AG09319 (cell line): ENCODE data around the gene DVL3.
"Not testable (repeated sequence)": the region's sequence is repeated elsewhere in the genome, so short reads cannot be mapped to it uniquely, and the experiment has no call there.

Source experiments
- DNase-seq: peaks from one replicate; pipeline ENCODE4 v3.0.0-alpha.2; 2010; ENCODE audit warnings: low read depth; ENCODE audit errors: extremely low read depth
- TF ChIP-seq, protein P1 (sequence below): IDR thresholded peaks from 2 replicates; pipeline ENCODE4 v1.5.1; 2011; ENCODE audit warnings: low read depth, mild to moderate bottlenecking, inconsistent platforms, low read length, moderate library complexity

Gene DVL3

DNA sequence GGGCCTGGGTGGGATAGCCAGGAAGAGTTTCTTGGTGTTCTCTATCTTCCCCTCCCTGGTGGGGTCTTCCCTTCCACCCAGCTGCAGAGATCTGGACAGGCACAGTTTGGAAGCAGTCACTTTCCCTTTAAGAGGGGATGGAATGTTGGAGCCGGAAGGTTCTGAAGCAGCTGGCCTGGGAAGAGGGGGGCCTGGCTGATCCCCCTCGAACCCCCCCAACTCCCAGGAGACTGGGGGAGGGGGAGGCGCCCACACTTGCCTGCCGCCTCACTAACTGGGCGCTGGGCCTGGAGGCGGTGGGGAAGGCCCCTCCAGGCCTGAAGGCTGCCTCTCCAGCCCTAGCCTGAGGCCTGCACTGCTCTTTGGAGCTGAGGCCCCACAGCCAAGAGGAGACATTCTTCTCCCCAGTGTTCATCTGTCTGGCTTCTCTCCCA, 1.4 kb downstream of the DVL3 start:
- DNase-seq, result no peak
- TF ChIP-seq, protein P1, sequence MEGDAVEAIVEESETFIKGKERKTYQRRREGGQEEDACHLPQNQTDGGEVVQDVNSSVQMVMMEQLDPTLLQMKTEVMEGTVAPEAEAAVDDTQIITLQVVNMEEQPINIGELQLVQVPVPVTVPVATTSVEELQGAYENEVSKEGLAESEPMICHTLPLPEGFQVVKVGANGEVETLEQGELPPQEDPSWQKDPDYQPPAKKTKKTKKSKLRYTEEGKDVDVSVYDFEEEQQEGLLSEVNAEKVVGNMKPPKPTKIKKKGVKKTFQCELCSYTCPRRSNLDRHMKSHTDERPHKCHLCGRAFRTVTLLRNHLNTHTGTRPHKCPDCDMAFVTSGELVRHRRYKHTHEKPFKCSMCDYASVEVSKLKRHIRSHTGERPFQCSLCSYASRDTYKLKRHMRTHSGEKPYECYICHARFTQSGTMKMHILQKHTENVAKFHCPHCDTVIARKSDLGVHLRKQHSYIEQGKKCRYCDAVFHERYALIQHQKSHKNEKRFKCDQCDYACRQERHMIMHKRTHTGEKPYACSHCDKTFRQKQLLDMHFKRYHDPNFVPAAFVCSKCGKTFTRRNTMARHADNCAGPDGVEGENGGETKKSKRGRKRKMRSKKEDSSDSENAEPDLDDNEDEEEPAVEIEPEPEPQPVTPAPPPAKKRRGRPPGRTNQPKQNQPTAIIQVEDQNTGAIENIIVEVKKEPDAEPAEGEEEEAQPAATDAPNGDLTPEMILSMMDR, result no peak

DNA sequence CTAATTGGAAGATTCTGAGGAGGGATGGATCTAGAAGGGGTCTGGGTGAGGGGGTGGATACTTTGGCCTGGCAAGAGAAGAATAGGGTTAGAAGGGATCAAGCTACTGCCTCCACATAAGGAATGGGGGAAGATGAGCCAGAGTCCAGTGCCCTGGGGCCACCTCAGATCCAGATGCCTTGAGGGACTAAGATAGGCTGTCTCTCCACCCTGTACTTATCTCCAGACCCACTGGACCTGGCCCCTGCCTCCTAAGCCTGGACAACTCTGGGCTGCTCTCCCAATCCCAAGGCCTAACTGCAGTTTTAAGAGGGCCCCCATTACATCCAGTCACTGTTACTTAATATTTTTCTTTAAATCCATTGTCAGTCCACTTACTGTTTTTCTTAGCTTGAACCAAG, 2.0 kb downstream of the DVL3 start:
- DNase-seq, result no peak
- TF ChIP-seq, protein P1, result no peak

DNA sequence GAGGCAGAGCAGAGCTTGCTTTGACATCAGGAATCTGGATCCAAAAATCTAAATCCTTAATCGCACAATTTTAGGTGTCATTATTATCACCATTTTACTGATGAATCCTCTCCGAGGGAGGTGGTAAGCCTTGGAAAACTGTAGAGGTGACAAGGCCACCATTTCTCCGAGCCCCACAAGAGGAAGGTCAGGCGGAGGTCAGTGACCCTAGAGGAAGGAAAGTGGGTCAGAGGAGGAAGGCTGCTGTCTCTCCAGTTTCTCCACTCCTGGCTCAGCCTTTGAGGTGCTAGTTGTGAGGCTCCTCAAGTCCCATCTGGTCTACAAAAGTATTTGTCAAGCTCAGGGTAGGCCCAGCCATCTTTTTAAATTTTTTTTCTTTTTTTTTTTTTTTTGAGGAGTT, 3.2 kb downstream of the DVL3 start:
- DNase-seq, result no peak

DNA sequence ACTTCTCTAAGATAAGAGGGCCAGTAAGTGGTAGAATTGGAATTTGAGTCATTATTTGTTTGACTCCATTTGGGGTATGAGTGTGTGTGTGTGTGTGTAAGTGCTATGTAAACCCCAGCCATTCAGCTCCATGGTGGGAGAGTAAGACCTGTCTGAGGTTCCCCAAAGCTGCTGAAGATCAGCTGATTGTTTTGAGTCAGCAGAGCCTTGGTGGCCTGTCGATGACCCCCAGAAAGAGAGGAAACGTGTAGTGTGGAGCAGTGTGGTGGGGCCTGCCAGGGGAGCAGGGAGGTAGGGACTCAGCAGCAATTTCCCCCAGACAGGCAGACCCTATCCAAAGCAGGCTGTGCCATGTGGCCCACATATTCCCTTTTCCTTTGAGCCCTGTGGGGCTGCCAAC, 5.3 kb downstream of the DVL3 start:
- TF ChIP-seq, protein P1, result no peak
- no peak for DNase-seq

More for the DNA sequence above, 3.2 kb downstream of the DVL3 start:
- TF ChIP-seq, protein P1, result no peak

DNA sequence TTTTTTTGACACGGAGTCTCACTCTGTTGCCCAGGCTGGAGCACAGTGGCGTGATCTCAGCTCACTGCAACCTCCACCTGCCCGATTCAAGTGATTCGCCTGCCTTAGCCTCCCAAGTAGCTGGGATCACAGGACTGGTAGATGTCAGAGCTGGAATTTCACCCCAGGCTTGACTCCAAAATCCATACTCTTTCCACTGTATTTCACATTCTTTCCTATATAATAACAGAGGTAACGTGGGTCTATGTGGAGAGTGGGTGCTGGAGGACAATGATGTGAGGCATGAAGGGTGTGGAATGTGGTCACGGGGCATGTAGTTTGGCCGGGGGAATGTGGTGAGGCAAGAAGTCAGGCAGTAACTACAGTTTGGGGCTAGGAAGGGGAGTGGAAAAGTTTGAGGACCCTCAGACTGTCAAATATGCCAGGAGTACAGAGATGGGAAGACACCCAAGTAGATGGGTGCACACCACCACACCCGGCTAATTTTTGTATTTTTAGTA, 7.4 kb downstream of the DVL3 start:
- DNase-seq, result not testable (repeated sequence)

DNA sequence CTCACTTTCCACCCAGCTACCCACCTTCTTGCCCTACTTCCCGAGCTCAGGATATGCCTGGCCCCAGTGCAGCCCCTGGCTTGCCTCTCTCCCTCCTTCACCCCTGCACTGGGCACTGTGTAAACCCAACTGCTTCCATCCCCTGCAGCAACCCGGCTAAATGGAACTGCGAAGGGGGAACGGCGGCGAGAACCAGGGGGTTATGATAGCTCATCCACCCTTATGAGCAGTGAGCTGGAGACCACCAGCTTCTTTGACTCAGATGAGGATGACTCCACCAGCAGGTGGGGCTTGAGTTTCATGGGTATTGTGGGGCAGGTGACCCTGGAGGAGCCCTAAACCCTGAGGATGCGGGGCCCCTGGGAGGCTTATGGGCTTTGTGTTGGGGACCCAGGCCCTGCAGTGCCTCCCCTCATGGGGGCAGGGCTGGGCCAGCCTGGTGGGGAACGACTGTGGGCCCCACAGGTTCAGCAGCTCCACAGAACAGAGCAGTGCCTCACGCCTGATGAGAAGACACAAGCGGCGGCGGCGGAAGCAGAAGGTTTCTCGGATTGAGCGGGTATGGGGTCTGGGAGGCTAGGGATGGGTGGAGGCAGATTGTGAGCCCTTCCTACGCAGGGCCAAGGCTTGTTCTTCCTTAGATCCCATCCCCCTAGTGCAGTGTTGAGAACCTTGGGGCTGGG, 9.6 kb downstream of the DVL3 start:
- no peak for DNase-seq
- TF ChIP-seq, protein P1, result no peak

DNA sequence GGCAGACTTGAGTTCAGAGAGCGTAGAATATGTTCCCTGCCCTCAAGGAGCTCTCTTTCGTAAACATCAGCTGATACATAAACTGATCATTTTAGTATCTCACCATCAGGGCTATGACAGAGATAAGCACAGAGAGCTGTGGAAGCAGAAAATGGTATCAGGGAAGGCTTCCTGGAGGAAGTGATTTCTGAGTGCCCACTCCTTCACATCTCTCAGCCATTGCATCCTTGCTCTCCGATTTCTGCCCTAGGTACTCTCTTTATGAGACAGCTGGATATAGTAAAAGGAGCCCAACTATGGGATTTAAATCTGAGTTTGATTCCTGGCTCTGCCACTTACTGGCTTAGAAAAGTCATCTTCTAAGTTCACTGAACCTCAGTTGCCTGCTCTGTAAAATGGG, 10.4 kb downstream of the DVL3 start:
- DNase-seq, result no peak
- TF ChIP-seq, protein P1, result no peak

DNA sequence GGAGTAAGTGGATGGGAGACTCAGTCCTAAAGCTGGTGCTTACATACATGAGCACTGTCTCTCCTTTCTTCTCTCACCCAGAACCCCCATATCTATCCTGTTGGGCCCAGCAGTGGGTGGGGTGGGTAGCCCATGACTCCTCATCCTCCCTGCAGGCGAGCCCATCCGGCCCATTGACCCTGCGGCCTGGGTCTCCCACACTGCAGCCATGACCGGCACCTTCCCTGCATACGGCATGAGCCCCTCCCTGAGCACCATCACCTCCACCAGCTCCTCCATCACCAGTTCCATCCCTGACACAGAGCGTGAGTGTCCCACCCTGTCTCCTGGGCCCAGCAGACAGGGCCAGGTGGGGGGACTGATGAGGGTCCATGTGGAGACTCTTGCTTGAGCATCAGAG, 11.5 kb downstream of the DVL3 start:
- TF ChIP-seq, protein P1, result no peak
- DNase-seq, result no peak
